Ureter (tissue), 1 donor: Measurements from ENCODE around the gene PKNOX2. TPM values are rescaled to one million over a fixed set of nuclear protein-coding genes. Genes with fewer than 3 reads are reported as not detected.
A peak's percentile ranks its signal among the peaks of the same experiment; 100 is the strongest.

Experiments used
- DNase-seq: peaks from one replicate; pipeline ENCODE4 v3.0.0-alpha.2; 2020; ENCODE audit warnings: low spot score
- total RNA-seq: library from RNA; stranded (reverse); gene quantifications from one replicate; pipeline ENCODE4 v1.2.4, GENCODE V29; 2023
- donor health status: DM: yes; HTN: yes; CAD: no.

Gene PKNOX2
- total RNA-seq, 1 donor from 2014 or later: 7.3 TPM

DNA sequence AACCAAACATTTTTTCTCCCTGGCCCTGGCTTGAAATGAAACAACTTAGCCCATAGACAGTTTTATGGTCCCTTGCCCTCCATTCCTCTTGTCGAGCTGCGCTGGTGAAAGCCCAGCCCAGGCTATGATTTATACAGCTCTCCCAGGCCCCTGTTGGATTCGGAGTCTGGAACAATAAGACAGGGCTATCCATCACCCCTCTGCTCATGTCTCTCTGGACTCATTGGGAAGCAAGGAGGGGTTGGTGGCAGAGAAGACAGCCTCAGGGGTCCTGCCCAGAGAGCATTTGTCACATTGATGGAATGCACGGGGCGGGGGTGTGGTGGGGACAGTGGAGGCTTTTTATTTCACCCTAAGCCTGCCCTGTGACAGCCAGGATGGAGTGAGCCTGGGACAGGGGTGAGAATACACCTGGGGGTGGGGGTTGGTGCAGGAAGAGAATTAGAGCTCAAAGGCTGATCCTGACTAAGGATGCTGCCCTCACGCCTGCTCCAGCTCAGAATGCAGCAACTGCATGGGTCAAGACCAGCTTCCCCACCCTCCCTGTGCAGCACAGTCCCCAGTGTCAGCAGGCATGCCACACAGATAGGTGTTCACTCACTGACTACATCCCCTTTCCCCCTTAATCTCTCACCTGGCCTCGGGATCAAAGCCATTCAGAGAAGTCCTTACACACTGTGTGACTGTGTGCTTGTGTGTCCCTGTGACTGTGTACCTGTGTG lies 10.0 kb upstream of the PKNOX2 start:
- peak; percentile 27 for DNase-seq

DNA sequence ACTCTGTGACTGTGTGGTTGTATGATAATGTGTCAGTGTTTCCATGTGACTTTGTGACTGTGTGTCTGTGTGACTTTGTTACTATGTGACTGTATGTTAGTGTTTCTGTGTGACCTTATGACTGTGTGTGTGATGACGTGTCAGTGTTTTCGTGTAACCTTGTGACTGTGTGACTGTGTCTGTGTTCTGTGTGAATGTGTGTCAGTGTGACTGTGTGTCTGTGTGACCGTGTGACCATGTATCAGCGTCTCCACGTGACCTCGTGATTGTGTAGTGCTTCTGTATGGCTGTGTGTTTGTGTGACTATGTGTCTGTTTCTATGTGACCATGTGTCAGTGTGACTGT lies 9.5 kb upstream of the PKNOX2 start:
- DNase-seq: peak; percentile 5

DNA sequence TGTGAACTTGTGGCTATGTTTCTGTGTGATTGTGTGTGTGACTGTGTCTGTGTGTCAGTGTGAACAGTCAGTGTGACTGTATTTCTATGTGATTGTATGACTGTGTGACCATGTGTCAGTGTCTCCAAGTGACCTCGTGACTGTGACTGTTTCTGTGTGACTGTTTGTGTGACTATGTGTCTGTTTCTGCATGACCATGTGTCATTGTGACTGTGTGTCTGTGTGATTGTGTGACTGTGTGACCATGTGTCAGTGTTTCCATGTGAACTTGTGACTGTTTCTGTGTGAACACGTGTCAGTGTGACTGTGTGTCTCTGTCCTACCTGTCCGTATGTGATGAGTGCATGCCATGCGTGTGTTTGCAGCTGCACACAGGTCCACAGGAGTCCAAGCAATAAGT lies 8.8 kb upstream of the PKNOX2 start:
- no peak for DNase-seq

DNA sequence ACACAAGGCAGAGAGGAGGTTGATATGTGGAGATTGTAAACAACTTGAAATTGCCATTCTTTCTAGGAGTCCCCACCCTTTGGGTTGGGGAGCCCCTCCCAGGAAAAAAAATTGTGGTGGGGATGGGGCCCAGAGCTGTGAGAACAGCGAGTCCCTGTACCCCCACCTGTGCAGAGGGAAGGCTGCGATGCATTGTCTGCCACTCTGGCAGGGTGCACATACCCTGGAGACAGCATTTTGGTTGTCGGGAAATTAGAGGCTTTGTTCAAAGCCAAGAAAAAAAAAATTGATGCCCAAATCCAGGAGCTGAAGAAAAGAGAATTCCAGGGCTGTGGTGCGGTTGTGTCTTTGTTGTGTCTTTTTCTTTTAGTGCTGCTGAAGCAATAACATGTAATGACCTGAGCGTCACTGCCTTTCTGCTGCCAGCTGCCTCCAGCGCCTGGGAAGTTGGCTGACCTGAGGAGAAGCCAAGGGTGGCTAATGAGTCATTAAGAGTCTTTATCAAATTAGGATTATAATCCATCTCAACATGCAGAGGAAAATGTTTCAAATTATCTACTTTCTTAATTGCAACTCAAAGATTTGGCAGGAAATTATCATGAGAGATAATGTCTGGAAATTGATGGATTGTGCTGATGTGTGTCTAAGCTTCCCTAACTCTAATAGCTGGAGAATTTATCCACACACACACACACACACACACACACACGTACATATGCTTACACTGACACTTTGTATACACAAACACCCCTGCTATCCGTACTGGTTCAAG lies 8.0 kb upstream of the PKNOX2 start:
- no peak for DNase-seq

DNA sequence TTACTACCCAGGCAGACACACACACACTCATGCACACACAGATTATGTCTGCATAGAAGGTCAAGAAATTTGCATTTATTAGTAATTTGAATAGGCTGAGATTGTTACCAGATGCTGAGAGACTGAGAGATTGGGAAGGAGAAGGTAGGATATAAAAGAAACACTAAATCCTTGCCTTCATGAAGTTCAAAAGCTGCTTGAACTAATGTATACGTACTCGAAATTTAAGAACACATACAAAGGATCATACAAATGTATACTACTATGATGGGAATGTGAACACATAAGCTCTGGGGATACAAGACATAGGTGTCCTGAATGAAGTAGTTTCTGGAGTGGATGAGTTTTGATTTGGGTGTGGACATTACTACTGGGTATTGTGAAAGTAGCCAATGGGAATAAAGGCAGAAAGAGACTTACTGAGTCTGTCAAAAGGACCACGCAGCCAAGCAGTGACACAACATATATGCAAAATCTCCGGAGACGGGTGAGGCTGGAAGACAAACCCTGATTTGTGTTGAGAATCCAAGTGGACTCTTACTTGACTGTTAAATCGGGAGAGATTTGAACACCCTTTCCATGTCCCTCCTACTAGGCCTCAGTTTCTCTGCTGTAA lies 7.3 kb upstream of the PKNOX2 start:
- DNase-seq: no peak

DNA sequence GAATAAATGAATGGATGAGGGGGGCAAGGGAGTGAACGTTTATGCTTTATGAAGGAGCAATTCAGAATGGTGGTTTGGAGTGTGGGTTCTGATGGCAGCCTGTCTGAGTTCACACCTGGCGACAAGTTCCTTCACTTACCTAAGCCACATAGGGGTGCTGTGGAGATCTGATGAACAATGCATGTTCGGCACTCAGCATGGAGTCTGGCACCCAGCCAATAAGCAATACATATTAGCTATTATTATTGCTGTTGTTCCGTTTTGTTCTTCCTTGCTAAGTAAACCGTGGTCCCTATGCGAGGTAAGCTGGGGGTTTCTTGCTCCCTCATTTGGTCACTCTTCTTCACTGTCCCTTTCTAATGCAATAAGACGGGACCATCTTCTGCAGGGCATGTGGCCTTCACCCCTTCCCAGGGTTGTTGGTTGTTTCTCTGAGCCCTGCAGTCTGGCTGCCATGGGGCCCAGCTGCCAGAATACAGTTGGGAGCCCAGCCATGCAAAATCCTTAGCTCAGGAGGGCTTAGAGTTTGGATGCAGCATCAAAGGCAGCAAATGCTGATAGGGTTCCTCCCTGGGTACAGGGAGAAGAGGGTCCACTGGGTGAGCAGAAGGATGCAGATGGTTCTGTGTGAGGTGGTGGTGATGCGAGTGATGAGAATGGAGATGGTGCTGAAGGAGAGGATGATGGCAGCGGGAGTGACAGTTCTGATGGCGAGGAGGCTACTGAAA lies 6.4 kb upstream of the PKNOX2 start:
- no peak for DNase-seq

DNA sequence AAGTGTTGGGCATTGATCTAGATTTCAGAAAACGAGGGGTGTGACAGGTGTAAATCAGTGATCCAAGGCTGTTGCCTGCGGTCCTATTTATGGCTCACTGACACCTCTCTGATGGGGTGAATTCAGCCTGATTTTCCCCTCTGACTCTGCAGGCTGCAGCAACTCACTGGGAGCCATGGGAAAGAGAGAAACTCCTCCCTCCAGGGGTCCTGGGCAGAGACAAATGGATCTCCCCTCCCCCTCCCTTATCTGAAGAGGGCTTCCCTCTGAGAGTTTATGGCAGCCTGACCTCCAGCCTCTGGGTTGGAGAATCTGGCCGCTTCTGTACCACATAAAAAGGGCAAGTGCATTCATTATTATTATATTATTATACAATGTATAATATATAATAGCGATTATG lies 1.8 kb upstream of the PKNOX2 start:
- no peak for DNase-seq

DNA sequence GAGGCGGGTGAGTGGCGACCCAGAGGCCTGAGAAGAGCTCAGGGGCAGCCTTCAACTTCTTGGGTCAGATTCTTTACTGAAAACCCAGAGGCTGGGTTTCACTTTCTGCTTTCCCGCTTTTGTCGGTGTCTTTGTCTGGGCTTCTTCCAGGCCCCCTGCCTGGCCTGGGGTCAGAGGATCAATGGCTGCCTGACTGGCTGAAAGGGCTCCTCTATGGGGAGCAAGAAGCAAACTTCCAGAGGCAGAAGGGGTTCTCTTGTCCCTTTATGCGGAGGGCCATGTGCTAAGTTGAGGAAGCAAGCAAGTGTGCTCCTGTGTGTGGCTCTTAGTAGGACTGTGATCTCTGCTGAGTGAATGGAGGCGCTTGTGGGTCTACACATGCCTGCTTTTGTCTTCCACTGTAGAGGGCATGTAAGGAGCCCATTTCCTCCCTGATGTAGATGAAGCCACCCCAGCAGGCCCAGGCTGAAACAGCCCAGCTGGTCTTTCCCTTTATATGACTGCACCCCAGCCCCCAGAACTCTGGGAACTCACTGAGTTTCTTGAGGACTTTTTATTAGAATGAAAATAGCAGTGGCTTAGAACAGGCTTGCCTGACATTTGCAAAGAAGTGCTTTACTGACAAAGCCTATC lies 1.0 kb upstream of the PKNOX2 start:
- no peak for DNase-seq

DNA sequence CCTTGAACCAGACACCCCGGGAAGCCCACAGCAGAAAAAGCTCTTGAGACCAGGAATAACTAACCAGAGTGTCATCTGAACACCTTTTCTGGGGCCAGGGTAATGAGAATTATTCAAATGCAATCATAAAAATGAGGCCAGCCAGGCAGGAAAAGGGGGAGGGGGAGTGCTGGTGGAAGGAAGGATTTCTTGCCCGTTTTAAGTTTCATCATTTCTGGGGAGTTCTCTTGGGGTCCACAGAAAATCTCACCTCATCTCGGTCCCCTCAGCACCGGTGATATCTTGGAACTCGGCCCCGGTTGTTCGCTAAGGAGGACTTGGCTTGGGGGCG lies 495 bp upstream of the PKNOX2 start:
- no peak for DNase-seq

DNA sequence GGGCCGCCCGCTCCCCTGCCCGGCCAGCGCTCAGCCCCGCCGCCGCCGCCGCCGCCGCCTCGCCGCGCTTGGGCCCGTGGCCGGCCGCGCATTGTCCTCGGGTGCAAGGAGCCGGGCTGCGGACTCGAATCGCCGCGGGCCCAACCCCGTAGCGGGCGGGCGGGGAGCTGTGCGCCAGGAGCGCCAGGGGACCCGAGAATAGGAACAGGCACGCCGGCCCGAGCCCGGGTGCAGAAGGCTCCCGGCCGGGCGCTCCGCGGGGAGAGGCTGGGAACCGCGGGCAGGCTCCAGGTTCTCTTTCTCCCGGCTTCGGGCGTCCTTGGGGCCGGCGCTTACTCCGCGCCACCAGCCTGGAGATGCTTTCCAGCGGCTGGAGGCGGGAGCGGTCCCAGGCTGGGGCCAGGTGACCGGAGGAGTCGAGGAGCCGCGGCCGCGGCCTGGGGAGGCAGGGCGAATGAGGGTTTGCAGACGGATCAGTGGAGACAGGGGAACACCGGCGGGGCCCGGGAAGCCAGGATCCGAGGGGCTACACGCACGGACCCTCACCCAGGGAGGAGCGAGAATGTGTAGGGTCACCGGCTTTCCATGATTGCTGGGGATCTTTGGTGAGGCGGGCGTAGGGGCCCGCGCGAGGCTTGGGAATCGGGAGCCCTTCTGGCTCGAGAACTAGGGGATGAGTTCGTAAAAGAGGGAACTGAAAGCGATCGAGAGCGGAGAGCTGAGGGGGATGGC lies 726 bp downstream of the PKNOX2 start:
- no peak for DNase-seq

DNA sequence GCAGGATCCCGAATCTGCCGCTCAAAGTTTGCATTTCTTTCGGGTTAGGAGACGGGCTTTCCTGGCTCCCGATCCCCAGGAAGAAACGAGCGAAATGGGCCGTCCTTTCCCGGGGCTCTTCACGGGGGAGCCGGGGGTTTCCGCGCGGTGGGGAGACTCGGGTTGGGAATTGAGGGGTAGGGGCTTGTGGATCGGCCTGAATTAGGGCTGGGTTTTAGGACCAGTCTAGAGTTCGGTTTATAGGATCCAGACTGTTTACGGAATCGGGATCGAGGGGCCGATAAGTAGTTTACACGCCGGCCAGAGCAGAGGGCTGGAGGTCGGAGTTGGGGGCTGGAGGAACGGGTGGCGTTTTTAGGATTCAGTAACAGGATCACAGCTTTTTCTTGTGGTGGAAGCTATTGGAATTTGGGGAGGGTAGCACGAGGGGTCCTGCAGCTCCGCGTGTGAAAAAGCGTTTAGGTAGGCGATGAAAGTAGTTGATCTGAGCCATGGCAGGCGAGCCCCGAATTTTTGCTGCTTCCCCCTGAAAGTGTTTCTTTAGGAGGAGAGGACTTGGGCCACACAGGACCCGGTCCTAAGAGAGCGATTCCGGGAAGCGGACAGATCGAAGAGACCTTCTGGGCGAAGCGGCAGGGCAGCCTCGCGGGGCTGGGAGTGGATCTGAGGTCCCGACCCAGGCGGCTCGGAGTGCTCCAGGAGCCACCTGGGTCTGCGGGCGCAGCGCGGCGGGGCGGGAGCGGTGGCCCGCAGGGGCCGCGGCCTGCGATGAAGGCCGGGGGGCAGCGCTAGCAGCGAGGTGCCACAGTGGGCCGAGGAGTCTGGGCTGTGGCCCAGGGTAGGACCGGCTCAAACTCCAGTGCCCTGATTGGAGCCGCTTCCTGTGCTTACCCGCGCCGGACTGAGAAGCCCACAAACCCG lies 1.6 kb downstream of the PKNOX2 start:
- no peak for DNase-seq

DNA sequence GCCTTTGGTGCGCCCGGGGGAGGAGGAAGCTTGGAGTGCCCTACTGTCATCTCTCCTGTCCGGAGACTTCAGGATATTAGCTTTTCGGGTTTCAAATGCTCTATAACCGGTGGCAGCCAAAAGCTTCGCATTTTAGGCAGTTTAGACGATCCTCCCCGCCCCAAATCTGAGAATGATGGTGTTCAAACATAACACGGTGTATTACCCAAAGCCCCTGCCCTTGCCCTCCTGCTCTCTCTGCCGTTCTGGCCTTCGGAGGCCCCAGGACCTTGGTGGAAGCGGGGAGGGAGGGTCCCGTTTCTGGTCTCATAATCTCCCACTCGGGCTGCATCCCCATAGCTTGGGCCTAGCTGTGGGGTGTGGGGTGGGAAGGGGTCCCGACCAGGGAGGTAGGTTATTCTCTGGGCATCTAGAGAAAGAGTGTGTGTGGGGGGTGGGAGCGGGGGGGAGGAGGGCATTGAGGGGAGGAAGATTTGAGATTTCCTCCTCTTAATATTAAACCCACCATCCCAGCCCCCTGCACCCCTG lies 2.3 kb downstream of the PKNOX2 start:
- no peak for DNase-seq

DNA sequence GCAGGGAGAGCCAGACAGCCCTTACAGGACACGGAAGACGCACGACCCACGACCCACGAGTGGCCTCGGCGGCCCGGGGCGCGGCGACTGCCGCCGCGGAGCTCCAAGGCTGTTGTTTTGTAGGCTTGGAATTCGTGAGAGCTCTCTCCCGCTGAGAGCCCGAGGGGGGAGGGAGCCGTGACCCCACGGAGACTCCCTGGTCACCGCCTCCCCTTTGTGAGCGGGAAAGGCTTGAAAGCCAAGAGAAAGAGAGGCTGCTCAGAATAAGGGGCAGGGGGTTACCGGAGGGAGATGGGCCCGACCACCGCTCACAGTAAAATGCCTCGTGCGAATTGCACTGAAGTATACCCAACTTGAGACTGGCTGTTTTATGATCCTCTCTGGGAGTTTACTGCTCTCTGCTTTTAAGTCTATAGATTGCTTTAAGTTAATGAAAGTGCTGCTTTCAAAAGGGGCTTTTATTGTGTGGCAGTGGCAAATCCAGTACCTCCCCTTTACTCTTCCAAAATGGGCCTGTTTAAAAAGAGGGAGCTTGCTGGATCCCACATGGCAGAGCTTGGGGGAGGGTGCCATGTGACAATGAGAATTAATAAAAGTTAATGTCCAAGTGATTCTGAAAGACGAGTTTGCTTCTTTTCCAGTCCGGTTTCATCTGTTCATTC lies 2.9 kb downstream of the PKNOX2 start:
- DNase-seq: peak; percentile 58

DNA sequence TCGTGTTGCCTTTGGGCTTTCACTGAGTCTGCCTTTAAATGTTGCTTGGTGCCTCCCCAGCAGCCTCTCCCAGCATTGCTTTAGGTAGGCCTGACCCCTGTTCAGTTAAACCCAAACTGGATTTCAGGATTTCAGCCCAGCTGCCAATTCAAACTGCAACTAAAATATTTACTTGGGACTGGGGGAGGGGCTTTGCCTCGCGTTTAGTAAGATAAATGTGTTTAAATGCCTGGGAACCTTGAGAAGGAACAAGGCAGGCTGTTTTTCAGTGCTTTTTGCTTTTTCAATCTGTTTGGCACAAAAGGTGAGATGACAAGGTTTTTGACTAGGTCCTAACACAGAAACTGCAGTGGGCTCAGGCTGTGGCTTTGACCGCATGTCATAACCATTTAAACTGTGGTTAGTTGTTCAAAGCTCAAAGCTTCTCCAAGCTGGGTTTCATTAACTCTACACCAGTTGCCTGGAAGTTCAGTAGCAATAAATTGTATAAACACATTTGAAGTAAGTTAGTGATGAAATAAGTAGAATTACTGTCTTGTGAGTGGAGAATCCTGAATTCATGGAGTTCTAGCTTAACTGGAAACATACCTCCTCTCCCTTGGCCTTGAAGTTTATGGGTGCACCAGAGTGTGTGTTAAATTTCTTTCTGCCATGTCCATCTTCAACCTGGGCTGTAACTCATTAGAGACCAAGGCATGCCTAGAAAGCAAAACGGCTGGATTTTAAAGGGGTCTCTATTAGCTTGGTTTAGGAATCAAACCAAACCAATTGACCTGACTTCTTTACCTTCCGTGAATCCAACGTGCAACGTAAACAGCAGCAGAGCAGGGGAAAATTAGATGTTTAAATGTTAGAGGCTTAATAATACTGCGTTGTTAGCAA lies 3.6 kb downstream of the PKNOX2 start:
- DNase-seq: no peak

DNA sequence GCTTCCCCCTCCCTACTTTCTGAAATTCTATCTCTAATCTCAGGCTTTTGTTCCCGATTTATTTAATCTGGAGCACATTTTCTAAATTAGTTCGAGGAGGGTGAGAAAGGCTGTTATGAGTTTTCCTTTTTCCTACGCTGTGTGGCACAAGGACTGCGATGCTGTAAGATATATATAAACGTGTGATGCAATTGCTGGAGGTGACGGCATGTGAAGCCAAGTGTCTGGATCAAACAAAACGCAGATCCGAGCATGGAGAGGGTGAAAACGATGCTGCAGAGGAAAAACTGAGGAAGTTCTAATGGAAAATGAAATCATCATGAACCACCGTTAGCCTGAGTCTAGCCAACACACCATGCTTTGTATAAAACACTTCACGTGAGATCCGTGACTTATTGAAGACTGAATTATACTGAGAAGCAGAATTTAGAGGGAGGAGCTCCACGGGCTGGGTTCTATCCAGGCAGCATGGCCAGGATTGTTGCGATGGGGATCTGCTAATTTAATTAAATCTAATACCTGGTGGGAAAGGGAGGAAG lies 4.4 kb downstream of the PKNOX2 start:
- DNase-seq: no peak

DNA sequence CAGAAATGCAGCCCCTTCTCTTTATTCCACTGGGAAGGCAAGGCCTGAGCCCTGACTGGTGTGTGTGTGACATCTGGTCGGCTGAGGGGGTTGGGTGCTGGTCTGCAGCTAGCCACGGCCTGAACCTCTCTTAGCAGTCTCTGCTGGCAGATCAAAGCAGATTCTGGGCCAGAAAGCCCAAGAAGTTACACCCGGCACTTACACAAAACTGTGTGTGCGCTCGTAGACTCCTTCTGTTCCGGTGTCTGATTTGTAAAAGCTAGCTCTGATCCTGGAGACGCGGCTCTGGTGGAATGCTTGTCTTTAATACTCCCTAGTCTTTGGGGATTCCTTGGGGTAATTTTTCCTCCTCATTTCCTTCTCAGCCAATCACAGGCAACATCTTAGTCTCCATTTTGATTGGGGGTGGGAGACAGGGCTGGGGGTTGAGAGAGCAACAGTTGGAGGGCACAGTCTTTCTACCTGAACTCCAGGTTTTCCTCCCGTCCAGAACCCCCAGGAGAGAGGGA lies 5.5 kb downstream of the PKNOX2 start:
- DNase-seq: no peak

DNA sequence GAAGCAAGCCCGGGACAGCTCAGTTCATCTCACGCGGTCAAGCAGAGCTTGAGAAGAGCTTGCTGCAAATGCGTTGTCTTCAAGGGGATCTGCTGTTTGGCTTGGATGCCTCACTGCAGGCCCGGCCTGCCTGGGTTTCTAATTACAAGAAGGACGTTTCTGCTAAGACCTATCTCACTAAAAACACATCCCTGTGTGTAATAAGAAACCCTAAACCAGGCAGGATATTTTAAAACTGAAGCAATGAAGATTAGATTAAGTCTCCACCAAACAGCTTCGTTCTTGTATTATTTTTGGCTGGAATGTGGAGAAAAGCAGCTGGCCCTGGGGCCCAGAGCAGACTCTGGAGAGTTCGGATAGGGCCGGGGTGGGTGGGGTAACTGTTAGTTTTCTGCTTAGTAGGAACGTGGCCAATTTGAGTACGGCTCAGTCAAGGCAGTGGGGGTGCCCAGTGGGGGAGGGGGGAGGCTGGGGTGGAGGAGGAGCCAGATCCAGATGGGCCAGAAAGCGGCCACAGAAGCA lies 6.0 kb downstream of the PKNOX2 start:
- no peak for DNase-seq

DNA sequence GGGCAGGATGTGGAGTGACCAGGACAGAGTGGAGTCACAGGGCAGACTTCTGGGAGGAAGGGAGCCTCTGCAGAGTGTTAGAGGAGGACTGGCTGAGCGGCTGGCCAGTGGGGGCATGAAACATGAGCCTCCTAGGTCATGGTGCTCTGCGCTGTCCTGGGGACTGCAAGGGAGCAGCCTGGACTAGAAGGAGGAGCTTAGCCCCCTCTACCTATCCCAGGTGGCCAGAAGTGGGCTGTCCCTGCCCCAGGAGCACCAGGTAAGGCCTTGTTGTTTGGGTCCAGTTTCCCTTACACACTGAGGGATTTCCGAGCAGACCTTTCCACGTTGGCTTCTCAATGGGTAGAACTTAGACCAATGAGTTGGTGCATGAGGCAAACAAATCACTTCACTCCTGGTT lies 7.4 kb downstream of the PKNOX2 start:
- DNase-seq: no peak
